Activated naive CD4-positive, alpha-beta T cell treated with Interleukin-2 at 50 U/mL for 16 hours (primary cell): Measurements from ENCODE around the gene LY6G6C.

Experiments
- DNase-seq: peaks from one replicate; pipeline ENCODE4 v3.0.0-alpha.2; 2020

The LY6G6C gene

GRCh38 chr6:31676904-31677303, 44.6 kb downstream of the LY6G6C start:
- DNase-seq, result no peak

GRCh38 chr6:31676322-31676903, 45.1 kb downstream of the LY6G6C start:
- DNase-seq, result no peak

- DNase-seq, result no peak
Observed at GRCh38 chr6:31669676-31670075, 51.9 kb downstream of the LY6G6C start, which contains the start of gene LY6G5B. LY6G5B (plus strand) TSS chr6:31669976; CDS start chr6:31670951, 975 bp downstream.
